Stimulated activated CD4-positive, alpha-beta T cell treated with anti-CD3 and anti-CD28 coated beads, Interleukin-12 subunit alpha, Interleukin-12 subunit beta, amount 100 ng/mL, for 24 hours (primary cell): ENCODE data around the gene UROS.

Source experiments
- DNase-seq, 2 experiments: peaks; one replicate each; pipeline ENCODE4 v3.0.0-alpha.2; 2020; ENCODE audit warnings: low read depth in 2 of 2

Gene UROS

DNA sequence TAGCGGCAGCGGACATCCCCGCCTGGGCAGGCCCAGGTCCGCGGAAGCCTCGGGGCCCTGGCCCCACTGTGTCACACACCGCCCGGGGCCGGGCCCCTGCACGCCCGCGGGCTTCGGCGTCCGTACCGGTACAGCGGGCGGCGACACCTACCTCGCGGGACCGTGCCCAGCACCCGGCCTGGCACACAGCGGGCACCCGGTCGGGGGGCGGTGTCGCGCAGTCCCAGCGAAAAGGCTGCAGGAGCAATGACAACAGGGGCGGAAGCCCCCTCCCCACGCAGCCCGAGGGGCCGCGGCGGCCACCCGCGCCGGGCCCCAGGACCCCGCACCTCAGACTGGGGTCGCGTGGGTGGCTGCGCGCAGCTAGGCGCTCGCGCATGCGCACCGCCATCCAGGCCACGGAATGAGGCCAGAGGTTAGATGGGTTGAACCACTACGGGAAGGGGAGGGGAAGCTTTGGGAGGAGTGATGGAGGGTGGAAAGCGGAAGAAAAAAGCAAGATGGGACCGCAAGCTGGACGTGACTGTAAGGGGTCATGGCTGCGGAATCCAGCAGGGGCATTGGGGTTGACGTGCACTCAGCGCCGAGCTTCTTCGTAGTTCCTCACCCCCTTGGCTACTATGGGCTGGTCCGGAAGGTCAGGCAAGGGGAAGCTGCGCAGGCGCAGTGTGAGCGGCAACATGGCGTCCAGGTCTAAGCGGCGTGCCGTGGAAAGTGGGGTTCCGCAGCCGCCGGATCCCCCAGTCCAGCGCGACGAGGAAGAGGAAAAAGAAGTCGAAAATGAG is at the start of gene UROS, which contains the start of gene BCCIP:
Gene UROS (minus strand): TSS at position 381 of the 785 bp plus-strand sequence. CDS start 6,759 bp downstream, outside the sequence.
Gene BCCIP (plus strand): TSS at position 669 of the 785 bp plus-strand sequence. CDS start 12 bp downstream, at position 681.
- DNase-seq, result peak; percentile 80 to 83

- no peak for DNase-seq
Observed at GRCh38 chr10:125871338-125871737, 48.3 kb upstream of the UROS start.

DNA sequence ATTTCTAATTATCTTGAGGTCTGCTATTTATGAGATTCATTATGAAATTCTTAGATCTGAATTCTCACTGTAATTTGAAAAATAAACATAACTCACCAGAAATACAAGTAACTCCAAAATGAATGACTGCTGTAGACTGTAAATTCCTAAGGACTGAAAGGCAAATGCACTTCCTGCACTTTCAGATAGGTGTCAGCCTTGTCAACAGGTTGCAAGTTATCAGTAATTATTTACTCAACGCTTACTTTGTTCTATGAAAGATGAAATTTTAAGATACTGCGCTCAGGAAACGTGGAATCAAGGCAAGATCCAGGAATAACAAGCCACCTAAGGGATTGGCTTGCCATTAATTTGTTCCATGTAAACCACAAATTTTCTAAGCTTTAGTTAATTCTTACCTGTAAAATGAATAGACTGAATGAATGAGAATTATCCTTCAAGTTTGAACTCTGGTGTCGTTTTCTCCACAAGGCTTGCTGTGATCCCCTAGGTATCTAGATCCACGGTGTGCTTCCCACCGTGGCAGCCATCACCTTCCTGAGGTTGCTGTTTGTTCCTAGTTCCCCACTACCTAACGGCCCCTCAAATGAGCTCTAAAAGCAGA is 45.4 kb upstream of the UROS start:
- DNase-seq, result no peak

- DNase-seq, result no peak
Observed at GRCh38 chr10:125866421-125867029, 43.5 kb upstream of the UROS start.

- DNase-seq, result no peak
Observed at GRCh38 chr10:125865120-125865519, 42.1 kb upstream of the UROS start.

DNA sequence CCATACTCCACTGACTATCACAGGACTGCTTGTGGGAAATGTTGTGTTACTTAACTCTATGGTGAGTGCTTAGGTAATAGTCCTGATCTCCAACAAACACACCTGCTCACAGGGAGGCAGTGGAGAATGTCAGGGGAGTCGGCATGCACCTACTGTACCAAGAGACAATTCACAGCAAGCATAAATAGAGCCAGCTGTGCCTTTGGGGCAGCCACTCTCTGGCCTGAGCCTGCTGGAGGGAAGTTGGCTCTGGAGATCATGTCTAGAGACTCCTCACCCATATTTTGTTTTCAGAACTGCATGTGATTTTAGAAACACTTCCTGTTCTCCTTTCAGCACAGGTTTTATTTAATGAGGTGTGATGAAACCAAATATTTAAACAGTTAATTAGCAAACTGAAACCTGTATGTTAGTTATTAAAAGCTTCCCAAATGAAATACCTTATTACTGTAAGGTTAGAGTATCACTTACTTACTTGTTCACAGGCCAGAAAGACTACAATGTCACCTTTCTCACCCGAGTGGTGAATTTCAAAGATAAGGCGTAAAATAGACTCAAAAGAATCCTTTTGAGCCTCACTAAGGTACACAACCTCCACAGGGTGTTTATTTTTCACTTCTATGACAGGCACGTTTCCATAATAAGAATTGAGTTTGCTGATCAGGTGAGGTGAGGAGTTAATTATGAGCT is 36.2 kb upstream of the UROS start:
- no peak for DNase-seq

DNA sequence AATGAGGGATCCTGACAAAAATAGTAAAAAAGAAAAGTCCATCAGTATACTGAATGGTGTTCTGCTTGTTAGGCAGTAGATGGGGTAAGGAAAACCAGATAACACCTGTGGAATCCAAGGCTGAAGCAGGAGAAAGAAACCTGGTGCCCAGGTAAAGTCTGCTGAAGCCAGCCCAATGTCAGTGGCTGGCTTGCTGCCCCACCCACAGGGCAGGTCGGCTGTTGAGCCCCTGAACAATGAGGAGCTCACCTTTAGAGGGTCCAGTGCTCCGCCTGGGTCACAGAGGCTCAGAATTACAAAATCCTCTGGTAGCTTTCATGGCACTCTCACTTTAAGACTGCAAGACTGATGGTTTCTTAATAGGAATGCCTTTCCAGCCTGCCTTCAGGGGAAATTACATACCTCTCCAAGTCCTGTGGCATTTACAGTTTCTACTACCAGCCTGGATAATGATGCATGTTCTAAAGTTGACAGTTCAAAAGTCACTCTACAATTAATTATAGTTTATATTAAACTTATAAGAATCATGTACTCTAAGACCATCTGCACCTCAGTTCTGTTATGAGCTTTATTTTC is 34.2 kb upstream of the UROS start:
- DNase-seq, result no peak

GRCh38 chr10:125852487-125852886 is 29.4 kb upstream of the UROS start:
- no peak for DNase-seq

DNA sequence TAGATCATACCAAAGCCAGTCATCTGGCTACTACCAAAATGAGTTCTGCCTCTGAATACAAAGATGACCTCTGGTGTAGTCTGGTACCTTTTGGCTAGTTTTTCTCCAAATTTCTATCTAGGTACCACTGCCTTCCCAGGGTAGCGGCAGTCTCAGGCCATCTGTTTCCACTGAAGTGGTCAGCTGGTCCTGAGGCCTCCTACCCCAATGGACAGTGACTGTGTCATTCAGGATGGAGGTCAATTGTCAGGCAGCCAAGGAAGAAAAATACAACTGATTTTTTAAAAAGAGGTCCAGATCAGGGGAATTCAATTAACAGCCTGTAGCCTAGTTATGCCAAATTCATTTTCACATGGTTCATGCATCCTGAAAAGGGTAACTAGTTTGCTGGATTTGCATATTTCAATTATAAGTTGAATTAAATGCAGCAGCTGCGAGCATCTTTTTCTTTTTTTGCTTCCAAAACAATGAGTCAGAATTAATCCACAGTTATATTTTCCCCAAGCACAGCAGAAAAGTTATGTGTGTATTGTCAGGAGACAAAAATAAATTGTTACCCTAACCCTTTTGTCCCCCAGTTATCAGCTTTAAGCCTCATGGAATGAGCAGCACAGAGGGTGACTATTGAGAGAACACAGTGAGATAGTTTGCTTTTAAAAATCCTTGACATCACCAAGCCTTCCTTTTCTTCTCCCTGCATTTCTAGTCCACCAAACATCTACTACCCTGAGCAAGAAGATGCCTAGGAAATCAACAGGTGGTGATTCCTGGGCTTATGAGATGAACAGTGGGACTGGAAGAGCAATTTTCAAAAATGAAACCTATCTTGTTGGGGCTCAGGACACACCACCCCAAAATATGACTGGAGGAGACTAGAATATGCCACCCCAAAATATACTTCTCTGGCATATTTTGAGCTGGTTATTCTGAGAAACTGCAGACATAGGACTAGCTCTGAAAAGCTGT is 28.0 kb upstream of the UROS start:
- no peak for DNase-seq

DNA sequence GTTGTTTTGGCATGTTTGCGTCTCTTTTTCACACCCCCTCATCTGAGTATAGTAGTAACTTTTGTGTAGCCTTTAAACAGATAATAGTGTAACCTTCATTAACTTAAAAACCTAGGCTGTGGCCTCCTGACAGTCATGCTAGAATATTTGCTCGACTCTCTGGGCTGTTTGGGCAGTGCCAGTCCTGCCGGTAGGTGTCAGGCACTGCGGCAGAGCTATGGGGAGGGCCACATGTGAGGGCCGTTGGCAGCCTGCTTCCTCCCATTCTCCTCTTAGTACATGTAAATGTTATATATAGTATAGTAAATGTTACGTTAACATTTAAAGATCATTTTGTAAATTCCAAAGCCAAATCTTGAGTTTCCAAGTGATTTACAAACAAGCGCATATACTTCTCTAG is 26.4 kb upstream of the UROS start:
- no peak for DNase-seq

GRCh38 chr10:125848857-125849256 is 25.8 kb upstream of the UROS start:
- DNase-seq, result no peak

DNA sequence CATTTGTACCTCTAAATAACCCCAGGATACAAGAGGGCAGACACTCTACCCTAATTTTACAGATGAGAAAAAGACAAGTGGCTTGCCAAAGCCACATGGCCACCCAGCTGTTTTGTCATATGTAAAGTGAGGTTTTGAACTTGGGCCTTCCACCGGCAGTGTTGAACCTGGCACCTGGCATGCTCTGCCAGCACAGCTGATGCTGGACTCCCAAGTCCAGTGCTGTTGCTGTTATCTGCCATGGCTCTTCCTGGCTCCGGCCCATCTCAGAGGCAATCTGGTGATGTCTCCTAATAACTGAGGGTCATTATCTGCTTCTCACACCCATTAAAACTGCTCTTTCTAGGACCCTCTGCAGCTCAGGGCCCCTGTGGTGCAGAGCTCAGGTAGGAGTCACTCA is 25.3 kb upstream of the UROS start:
- DNase-seq, result no peak

DNA sequence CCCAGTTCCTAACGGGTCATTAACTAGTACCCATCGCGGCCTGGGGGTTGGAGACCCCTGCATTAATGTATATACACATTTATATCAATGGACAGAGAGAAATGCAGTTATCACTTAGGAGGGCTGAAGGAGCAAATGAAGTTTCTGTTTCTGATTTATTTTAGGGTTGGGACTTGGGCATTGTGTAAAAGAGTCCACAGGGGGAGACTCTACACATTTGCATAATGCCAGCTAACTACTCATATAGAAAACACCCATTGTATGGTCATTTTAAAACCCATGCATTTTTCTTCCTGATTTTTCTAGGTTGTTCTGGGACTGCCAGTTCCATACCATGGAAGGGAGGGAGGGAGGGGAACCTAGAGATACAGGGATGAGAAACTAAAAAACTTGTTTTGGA is 23.8 kb upstream of the UROS start:
- DNase-seq, result no peak

DNA sequence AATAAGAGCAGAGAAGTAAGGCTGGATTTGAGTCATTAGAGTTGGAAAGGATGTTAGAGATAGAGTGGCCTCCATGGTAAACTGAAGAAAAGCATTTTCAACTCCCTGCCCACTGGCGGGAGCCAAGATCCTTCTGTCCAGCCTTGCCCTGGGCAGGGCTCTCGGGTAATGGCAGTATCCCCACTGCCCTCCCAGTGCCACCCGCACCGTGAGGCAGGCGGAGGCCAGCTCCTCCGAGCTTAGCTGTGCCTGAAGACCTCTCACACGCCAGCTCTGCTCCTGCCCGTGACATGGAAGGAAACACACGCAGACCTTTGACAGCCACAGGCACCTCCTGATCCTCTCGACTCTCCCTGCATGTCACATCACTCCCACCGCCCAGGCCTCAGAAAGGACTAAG is 22.6 kb upstream of the UROS start:
- no peak for DNase-seq

GRCh38 chr10:125844751-125845221 is 21.7 kb upstream of the UROS start:
- DNase-seq, result no peak

GRCh38 chr10:125843603-125844329 is 20.7 kb upstream of the UROS start:
- DNase-seq, result no peak

DNA sequence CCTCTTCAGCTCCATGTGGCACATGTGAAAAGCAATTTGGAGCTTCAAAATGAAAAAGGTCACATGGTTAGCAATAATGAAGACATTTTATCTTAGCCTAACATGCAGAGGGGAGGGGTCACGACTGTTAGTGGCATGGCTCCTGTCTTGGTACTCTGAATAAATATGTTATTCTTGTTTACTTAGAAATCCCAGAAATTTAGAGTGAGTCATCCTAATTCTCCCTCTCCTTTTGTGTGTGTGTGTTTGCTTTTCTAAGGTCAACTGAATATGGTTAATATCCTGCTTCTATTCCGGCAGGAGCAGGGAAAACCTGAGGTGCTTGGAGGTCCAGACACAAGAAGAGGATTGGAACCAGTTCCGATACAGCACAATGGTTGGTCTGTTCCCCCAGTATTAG is 17.9 kb upstream of the UROS start:
- DNase-seq, result no peak

- DNase-seq, result no peak
Observed at GRCh38 chr10:125840406-125840805, 17.3 kb upstream of the UROS start.

- DNase-seq, result no peak
Observed at GRCh38 chr10:125838802-125839575, 15.9 kb upstream of the UROS start.
